HEK293 (cell line): ENCODE data around the gene TTC7B.

Source experiments
- CTCF ChIA-PET: fragments of 350-600 bp; formaldehyde crosslinking; extraction: SDS; loops from one replicate; lab custom pipeline; 2021; ENCODE audit warnings: antibody characterized with exemption; lab: Yijun Ruan, JAX
- POLR2A ChIA-PET: fragments of 300-600 bp; formaldehyde crosslinking; extraction: SDS; loops from one replicate; lab custom pipeline; 2020; ENCODE audit warnings: antibody characterized with exemption, inconsistent platforms; lab: Yijun Ruan, JAX
- H3K27ac ChIP-seq: fragments of 200-500 bp; sonication (Bioruptor generic); 2 replicates; pipeline ENCODE4 v1.5.1; 2014; ENCODE audit warnings: low read depth, low read length, control low read depth, inconsistent platforms; ENCODE audit errors: extremely low read depth
- H3K36me3 ChIP-seq, 2 experiments: fragments of 200-500 bp in 1 of 2; sonication (Bioruptor generic) in 1 of 2; 1 replicate in 1 of 2; 2 replicates in 1 of 2; pipeline ENCODE4 v1.5.1; 2014 to 2017; ENCODE audit warnings: inconsistent platforms in 2 of 2, low read length in 2 of 2; ENCODE audit not compliant: control insufficient read depth in 2 of 2, insufficient read depth in 1 of 2
- H3K4me1 ChIP-seq: fragments of 200-500 bp; sonication (Bioruptor generic); 2 replicates; pipeline ENCODE4 v1.5.1; 2014; ENCODE audit warnings: mild to moderate bottlenecking, low read length, inconsistent platforms; ENCODE audit not compliant: control insufficient read depth, insufficient read depth
- H3K4me3 ChIP-seq: 2 replicates; pipeline ENCODE4 v1.5.1; 2011; ENCODE audit warnings: low read depth, mild to moderate bottlenecking, control low read depth, low read length, moderate library complexity
- H3K9me3 ChIP-seq: fragments of 200-500 bp; sonication (Bioruptor generic); 2 replicates; pipeline ENCODE4 v1.5.1; 2014; ENCODE audit warnings: low read depth, low read length, inconsistent platforms; ENCODE audit not compliant: control insufficient read depth, insufficient read depth
- FEZF1 ChIP-seq: fragments of 450-650 bp; formaldehyde crosslinking; IDR thresholded peaks from 2 replicates; pipeline ENCODE4 v1.5.1; 2016; ENCODE audit warnings: missing biosample characterization, missing genetic modification characterization
- GFI1B ChIP-seq: fragments of 450-650 bp; formaldehyde crosslinking; IDR thresholded peaks from 2 replicates; pipeline ENCODE4 v1.5.1; 2016; ENCODE audit warnings: missing biosample characterization, missing genetic modification characterization
- GLIS1 ChIP-seq: fragments of 450-650 bp; formaldehyde crosslinking; IDR thresholded peaks from 2 replicates; pipeline ENCODE4 v1.5.1; 2016; ENCODE audit warnings: missing biosample characterization, missing genetic modification characterization
- GLIS2 ChIP-seq: fragments of 450-650 bp; formaldehyde crosslinking; IDR thresholded peaks from 2 replicates; pipeline ENCODE4 v1.5.1; 2016; ENCODE audit warnings: missing biosample characterization, missing genetic modification characterization
- KLF10 ChIP-seq: fragments of 450-650 bp; IDR thresholded peaks from 2 replicates; pipeline ENCODE4 v1.5.1; 2018; ENCODE audit warnings: missing biosample characterization, mild to moderate bottlenecking, missing genetic modification characterization
- KLF9 ChIP-seq: fragments of 450-650 bp; formaldehyde crosslinking; IDR thresholded peaks from 2 replicates; pipeline ENCODE4 v1.5.1; 2016; ENCODE audit warnings: missing biosample characterization, missing genetic modification characterization, low read depth
- MEIS1 ChIP-seq: sonication (generic); formaldehyde crosslinking; IDR thresholded peaks from 2 replicates; pipeline ENCODE4 v1.8.1; 2022; ENCODE audit warnings: missing genetic modification reagents, mild to moderate bottlenecking, borderline replicate concordance
- OSR2 ChIP-seq: fragments of 450-650 bp; formaldehyde crosslinking; IDR thresholded peaks from 2 replicates; pipeline ENCODE4 v1.5.1; 2016; ENCODE audit warnings: missing biosample characterization, missing genetic modification characterization
- SCRT2 ChIP-seq: fragments of 450-650 bp; formaldehyde crosslinking; IDR thresholded peaks from 2 replicates; pipeline ENCODE4 v1.5.1; 2016; ENCODE audit warnings: missing biosample characterization, missing genetic modification characterization
- SP3 ChIP-seq: fragments of 450-650 bp; formaldehyde crosslinking; IDR thresholded peaks from 2 replicates; pipeline ENCODE4 v1.5.1; 2016; ENCODE audit warnings: missing biosample characterization, missing genetic modification characterization
- WT1 ChIP-seq: fragments of 450-650 bp; formaldehyde crosslinking; IDR thresholded peaks from 2 replicates; pipeline ENCODE4 v1.5.1; 2016; ENCODE audit warnings: missing biosample characterization, missing genetic modification characterization
- YY1 ChIP-seq: fragments of 450-650 bp; formaldehyde crosslinking; IDR thresholded peaks from 2 replicates; pipeline ENCODE4 v1.5.1; 2018; ENCODE audit warnings: missing biosample characterization, missing genetic modification characterization
- ZBTB17 ChIP-seq: fragments of 450-650 bp; formaldehyde crosslinking; IDR thresholded peaks from 2 replicates; pipeline ENCODE4 v1.5.1; 2016; ENCODE audit warnings: missing biosample characterization, missing genetic modification characterization
- ZBTB21 ChIP-seq: fragments of 450-650 bp; formaldehyde crosslinking; IDR thresholded peaks from 2 replicates; pipeline ENCODE4 v1.5.1; 2017; ENCODE audit warnings: missing biosample characterization, missing genetic modification characterization
- ZFP37 ChIP-seq: fragments of 450-650 bp; formaldehyde crosslinking; IDR thresholded peaks from 2 replicates; pipeline ENCODE4 v1.5.1; 2016; ENCODE audit warnings: missing biosample characterization, missing genetic modification characterization
- ZNF133 ChIP-seq: fragments of 450-650 bp; formaldehyde crosslinking; IDR thresholded peaks from 2 replicates; pipeline ENCODE4 v1.5.1; 2016; ENCODE audit warnings: missing biosample characterization, missing genetic modification characterization
- ZNF169 ChIP-seq: fragments of 450-650 bp; formaldehyde crosslinking; IDR thresholded peaks from 2 replicates; pipeline ENCODE4 v1.5.1; 2016; ENCODE audit warnings: missing biosample characterization, missing genetic modification characterization
- ZNF174 ChIP-seq: fragments of 450-650 bp; formaldehyde crosslinking; IDR thresholded peaks from 2 replicates; pipeline ENCODE4 v1.5.0; 2017; ENCODE audit warnings: missing biosample characterization, mild to moderate bottlenecking, missing genetic modification characterization
- ZNF175 ChIP-seq: fragments of 450-650 bp; formaldehyde crosslinking; IDR thresholded peaks from 2 replicates; pipeline ENCODE4 v1.5.1; 2016; ENCODE audit warnings: missing biosample characterization, missing genetic modification characterization
- ZNF184 ChIP-seq: fragments of 450-650 bp; IDR thresholded peaks from 2 replicates; pipeline ENCODE4 v1.5.1; 2018; ENCODE audit warnings: missing biosample characterization, mild to moderate bottlenecking, missing genetic modification characterization
- ZNF24 ChIP-seq: fragments of 450-650 bp; formaldehyde crosslinking; IDR thresholded peaks from 2 replicates; pipeline ENCODE4 v1.5.1; 2016; ENCODE audit warnings: missing biosample characterization, missing genetic modification characterization
- ZNF335 ChIP-seq: fragments of 450-650 bp; formaldehyde crosslinking; conservative IDR thresholded peaks from 2 replicates; pipeline ENCODE4 v1.5.1; 2016; ENCODE audit warnings: missing biosample characterization, missing genetic modification characterization
- ZNF596 ChIP-seq: fragments of 450-650 bp; IDR thresholded peaks from 2 replicates; pipeline ENCODE4 v1.5.0; 2018; ENCODE audit warnings: missing biosample characterization, mild to moderate bottlenecking, missing genetic modification characterization, moderate library complexity
- ZNF660 ChIP-seq: fragments of 450-650 bp; IDR thresholded peaks from 2 replicates; pipeline ENCODE4 v1.5.1; 2018; ENCODE audit warnings: missing biosample characterization, mild to moderate bottlenecking, missing genetic modification characterization
- ZNF776 ChIP-seq: fragments of 450-650 bp; formaldehyde crosslinking; IDR thresholded peaks from 2 replicates; pipeline ENCODE4 v1.5.0; 2017; ENCODE audit warnings: missing biosample characterization, missing genetic modification characterization, borderline replicate concordance
- ZNF791 ChIP-seq: fragments of 450-650 bp; formaldehyde crosslinking; IDR thresholded peaks from 2 replicates; pipeline ENCODE4 v1.5.1; 2016; ENCODE audit warnings: missing biosample characterization, missing genetic modification characterization
- ZSCAN5A ChIP-seq: fragments of 450-650 bp; formaldehyde crosslinking; IDR thresholded peaks from 2 replicates; pipeline ENCODE4 v1.5.1; 2016; ENCODE audit warnings: missing biosample characterization, missing genetic modification characterization

The TTC7B gene

DNA sequence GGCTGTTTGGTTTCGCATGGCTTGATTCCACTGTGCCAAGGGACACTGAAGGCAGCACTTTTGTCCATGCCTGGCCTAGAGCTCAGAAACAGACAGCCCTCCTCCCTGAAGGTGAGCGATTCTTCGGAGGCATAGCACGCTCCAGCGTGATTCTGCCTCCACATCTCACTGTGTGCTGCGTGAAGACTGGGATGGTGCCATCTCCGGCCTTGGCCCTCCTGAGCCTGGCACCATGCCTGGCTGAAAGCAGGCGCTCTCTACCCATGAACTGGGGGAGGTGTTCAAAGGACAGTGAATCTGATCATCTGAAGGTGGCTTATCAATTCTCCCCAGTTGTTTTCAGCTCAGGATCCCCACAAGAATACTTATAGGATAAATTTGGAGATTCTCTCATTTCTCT, 187.4 kb downstream of the TTC7B start (continued):
- TF ChIP-seq SP3 (no peak), ZNF660 (tag by site-specific recombination) (no peak), FEZF1 (tag by site-specific recombination) (no peak), WT1 (tag by site-specific recombination) (no peak), ZNF169 (tag by site-specific recombination) (no peak), ZNF174 (no peak), ZNF24 (tag by site-specific recombination) (no peak)

GRCh38 chr14:90627478-90627877, 188.8 kb downstream of the TTC7B start:
- TF ChIP-seq GLIS1 (0 out of 2 replicates have a peak, but pooled peaks have one; percentile 23), OSR2 (tag by site-specific recombination) (peak; percentile 43; the same call in 1 of the 2 replicates), ZFP37 (tag by site-specific recombination) (no peak), WT1 (tag by site-specific recombination) (peak; percentile 98), YY1 (tag by site-specific recombination) (no peak)
- Histone ChIP-seq H3K4me1 (no peaks in the 10 kb centered on the region), H3K27ac (no peak overlapping the region), H3K9me3 (no peaks in the 10 kb centered on the region), H3K4me3 (no peak overlapping the region), H3K36me3 (no peaks in the 10 kb centered on the region; a peak in 1 of 3 replicates)
- ChIA-PET CTCF (interaction anchor here (1.2 kb wide), 1 partner anchor 70 kb away, joined by 3 read pairs; no protein-coding TSS in a partner anchor), POLR2A (no interaction called here)

DNA sequence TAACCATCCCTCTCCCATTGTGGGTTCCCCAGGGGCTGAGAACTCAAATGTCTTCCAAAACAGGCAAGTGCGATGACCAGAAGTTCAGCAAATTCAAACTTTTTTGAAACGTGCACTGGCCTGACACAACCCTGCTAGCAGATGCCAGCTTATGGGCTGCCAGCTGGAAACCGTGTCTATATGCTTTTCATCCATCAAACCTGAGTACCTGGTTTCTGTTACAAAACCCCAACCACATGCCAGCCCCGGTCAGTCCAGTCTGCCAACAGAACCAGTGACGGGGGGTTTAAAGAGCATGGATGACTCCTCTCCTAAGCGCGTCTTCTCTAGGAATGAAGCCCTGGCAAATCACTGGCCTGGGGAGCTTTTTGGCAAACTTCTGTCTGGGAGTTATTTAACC, 189.7 kb downstream of the TTC7B start:
- ChIA-PET CTCF (interaction anchor here (1.2 kb wide), 1 partner anchor 71 kb away, joined by 3 read pairs; no protein-coding TSS in a partner anchor), POLR2A (no interaction called here)
- Histone ChIP-seq H3K36me3 (no peaks in the 10 kb centered on the region; a peak in 1 of 3 replicates), H3K9me3 (no peaks in the 10 kb centered on the region), H3K4me1 (no peaks in the 10 kb centered on the region), H3K27ac (no peak overlapping the region), H3K4me3 (no peak overlapping the region)
- TF ChIP-seq KLF9 (tag by site-specific recombination), result no peak
- no peak for TF ChIP-seq ZNF184
- no peak for TF ChIP-seq ZBTB21 (tag by site-specific recombination)
- TF ChIP-seq ZNF596 (tag by site-specific recombination), result no peak
- no peak for TF ChIP-seq ZSCAN5A (tag by site-specific recombination)
- TF ChIP-seq KLF10 (tag by site-specific recombination), result no peak
- no peak for TF ChIP-seq ZNF175
- no peak for TF ChIP-seq GLIS2 (tag by site-specific recombination)

DNA sequence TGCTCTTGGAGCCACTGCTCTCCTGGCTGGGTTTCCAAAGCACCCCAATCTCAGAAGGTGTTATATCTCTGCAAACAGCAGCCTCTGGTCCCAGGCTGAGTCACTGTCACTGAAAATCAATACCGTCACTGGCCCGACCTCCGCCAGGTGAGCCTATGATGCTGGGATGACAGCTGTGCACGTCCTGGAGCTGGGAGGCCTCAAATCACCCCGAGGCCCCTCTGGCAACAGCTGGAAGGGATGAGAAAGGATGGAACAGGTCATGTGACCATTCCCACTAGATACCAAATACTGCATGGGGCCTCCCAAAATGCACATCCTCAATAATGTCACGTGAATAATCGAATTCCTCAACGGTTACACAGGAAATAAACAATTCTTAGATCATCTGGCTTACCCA, 190.8 kb downstream of the TTC7B start:
- Histone ChIP-seq H3K4me3 (no peak overlapping the region), H3K9me3 (no peaks in the 10 kb centered on the region)
- TF ChIP-seq ZNF791, result no peak
- TF ChIP-seq MEIS1, result no peak
- TF ChIP-seq ZNF335 (tag by site-specific recombination), result no peak
- TF ChIP-seq GFI1B (tag by site-specific recombination), result no peak
- no peak for TF ChIP-seq ZNF776 (tag by site-specific recombination)
- TF ChIP-seq ZBTB17, result no peak
- no peak for TF ChIP-seq ZNF133
- no peak for TF ChIP-seq SCRT2 (tag by site-specific recombination)
- TF ChIP-seq, all 188 proteins: peak for 0
- Histone ChIP-seq H3K36me3 (no peaks in the 10 kb centered on the region; a peak in 1 of 3 replicates), H3K4me1 (no peaks in the 10 kb centered on the region), H3K27ac (no peak overlapping the region)
- CTCF ChIA-PET, result interaction anchor here (0.6 kb wide), 1 partner anchor 244 kb away, joined by 3 read pairs; no protein-coding TSS in a partner anchor
- POLR2A ChIA-PET, result no interaction called here
